ENCODE measurements around the gene SEMA3G.

DNA sequence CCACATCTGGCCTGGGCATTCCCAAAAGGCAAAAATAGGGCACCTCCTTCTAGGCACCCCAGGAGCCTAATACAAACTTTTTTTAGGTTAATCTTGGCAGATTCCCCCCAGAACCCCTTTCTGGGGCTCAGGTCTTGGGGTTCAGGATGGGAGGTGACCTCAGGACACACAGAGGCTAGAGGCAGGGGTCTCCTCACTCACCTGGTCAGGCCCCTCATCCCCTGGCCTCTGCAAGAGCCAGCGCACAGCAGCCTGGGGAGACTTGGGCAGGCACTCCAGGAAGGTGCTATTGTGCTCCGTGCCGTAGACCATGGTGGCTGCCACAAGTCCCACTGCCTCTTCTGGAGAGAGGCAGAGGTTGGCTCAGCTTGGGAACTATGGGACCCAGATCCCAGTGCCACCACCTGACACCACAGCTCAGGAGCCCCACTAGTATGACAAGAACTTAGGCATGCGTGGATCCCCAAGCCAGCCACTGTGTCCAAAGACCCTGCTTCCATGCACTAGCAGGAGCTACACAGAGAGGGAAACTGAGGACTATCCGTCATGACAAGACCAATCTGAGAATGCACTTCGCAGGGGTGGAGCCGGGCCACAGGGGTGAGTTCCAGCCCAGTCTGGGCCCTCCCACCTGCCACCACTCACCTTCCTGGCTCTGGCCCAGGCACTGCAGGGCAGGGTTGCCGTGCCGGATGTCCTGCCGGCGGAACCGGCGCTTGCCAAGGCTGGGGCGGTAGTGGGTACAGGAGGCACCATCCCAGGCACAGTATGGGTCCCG lies 7.4 kb downstream of the SEMA3G start:
- no peak for TF ChIP-seq POLR2A (IDR thresholded peaks at IDR 0.05)
- TF ChIP-seq, protein P1, sequence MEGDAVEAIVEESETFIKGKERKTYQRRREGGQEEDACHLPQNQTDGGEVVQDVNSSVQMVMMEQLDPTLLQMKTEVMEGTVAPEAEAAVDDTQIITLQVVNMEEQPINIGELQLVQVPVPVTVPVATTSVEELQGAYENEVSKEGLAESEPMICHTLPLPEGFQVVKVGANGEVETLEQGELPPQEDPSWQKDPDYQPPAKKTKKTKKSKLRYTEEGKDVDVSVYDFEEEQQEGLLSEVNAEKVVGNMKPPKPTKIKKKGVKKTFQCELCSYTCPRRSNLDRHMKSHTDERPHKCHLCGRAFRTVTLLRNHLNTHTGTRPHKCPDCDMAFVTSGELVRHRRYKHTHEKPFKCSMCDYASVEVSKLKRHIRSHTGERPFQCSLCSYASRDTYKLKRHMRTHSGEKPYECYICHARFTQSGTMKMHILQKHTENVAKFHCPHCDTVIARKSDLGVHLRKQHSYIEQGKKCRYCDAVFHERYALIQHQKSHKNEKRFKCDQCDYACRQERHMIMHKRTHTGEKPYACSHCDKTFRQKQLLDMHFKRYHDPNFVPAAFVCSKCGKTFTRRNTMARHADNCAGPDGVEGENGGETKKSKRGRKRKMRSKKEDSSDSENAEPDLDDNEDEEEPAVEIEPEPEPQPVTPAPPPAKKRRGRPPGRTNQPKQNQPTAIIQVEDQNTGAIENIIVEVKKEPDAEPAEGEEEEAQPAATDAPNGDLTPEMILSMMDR (IDR thresholded peaks at IDR 0.05) = no peak
- TF ChIP-seq POLR2AphosphoS5 (IDR thresholded peaks at IDR 0.05; ENCODE audit: insufficient read depth in 1 of 2, low read depth in 1 of 2) = no peak
